CD4-positive, alpha-beta T cell treated with Interleukin-4 for 1 hour (primary cell): ENCODE results near the gene ABLIM2.
"Not testable (repeated sequence)": the region's sequence is repeated elsewhere in the genome, so short reads cannot be mapped to it uniquely, and the experiment has no call there.

Source experiments
- DNase-seq, 2 donors: peaks; one replicate each; pipeline ENCODE4 v3.0.0-alpha.2; 2020 to 2022

ABLIM2 gene

GRCh38 chr4:7918187-7918586 is 240.4 kb downstream of the ABLIM2 start:
- not testable (repeated sequence) for DNase-seq

DNA sequence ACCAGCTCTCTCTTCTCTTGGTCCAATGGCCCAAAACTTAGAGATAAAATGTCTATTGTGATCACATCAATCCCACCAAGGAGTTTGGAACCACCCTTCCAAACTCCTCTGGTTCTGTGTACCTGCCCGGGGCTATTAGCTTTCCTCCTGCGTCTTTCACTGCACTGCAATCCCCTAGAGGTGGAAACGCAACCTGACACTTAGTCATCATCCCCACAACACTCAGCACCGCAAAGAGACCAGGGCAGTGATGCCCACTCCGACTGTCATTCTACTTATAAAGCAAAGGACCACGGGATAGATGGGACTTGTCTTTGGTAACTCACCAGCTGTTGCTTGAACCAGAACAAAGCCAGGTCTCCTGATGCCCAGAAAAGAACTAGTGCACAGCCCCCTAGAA is 240.9 kb downstream of the ABLIM2 start:
- DNase-seq: no peak

- DNase-seq: no peak
Observed at GRCh38 chr4:7915875-7916242, 242.8 kb downstream of the ABLIM2 start.
